Endothelial cell of umbilical vein (primary cell): ENCODE results near the gene PELI2. TPM values are rescaled to one million over a fixed set of nuclear protein-coding genes. Genes with fewer than 3 reads are reported as not detected.

Experiments
- BruUV-seq: library from RNA; stranded (reverse); fragments of 400-500 nt; replicated peaks from 2 replicates; lab custom pipeline; 2021; lab: Mats Ljungman, UMichigan
- CTCF ChIA-PET: fragments of 300-600, 350-600 bp; sonication (Branson Sonifier 250); formaldehyde crosslinking; loops from one replicate; lab custom pipeline; 2021; ENCODE audit warnings: antibody characterized with exemption, inconsistent platforms; lab: Charles Lee
- POLR2A ChIA-PET: fragments of 300-600, 350-600 bp; sonication (Branson Sonifier 250); formaldehyde crosslinking; loops from one replicate; lab custom pipeline; 2021; ENCODE audit warnings: antibody characterized with exemption, inconsistent platforms; lab: Charles Lee
- DNase-seq: peaks from one replicate; pipeline ENCODE4 v3.0.0-alpha.2; 2011; ENCODE audit warnings: low read depth, low spot score
- FAIRE-seq: peaks from 2 replicates; lab custom pipeline; 2011; peaks lifted over from hg19 to GRCh38; lab: Jason Lieb, UNC
- H2AFZ ChIP-seq: 2 replicates; pipeline ENCODE4 v1.6.0; 2012; ENCODE audit warnings: low read depth, low read length, control low read depth, inconsistent platforms
- H3K27ac ChIP-seq: 2 replicates; pipeline ENCODE4 v1.5.1; 2011; ENCODE audit warnings: low read depth, mild to moderate bottlenecking, control low read depth, low read length, moderate library complexity; ENCODE audit not compliant: insufficient read depth
- H3K27me3 ChIP-seq, 2 experiments: 2 replicates each; pipeline versions ENCODE4 v1.6.0 to v1.6.1; 2011; ENCODE audit warnings: low read length in 2 of 2, mixed read lengths in 1 of 2; ENCODE audit not compliant: control insufficient read depth in 2 of 2, insufficient read depth in 2 of 2
- H3K36me3 ChIP-seq, 2 experiments: 2 replicates in 1 of 2; 3 replicates in 1 of 2; pipeline ENCODE4 v1.5.1; 2011; ENCODE audit warnings: low read length in 2 of 2, mild to moderate bottlenecking in 1 of 2, moderate library complexity in 1 of 2; ENCODE audit not compliant: control insufficient read depth in 2 of 2, insufficient read depth in 2 of 2; ENCODE audit errors: extremely low read depth in 1 of 2
- H3K4me1 ChIP-seq: 3 replicates; pipeline ENCODE4 v1.5.1; 2011; ENCODE audit warnings: mild to moderate bottlenecking, low read length; ENCODE audit not compliant: control insufficient read depth, insufficient read depth; ENCODE audit errors: extremely low read depth
- H3K4me2 ChIP-seq: 2 replicates; pipeline ENCODE4 v1.6.1; 2011; ENCODE audit warnings: low read length, control low read depth, mixed read lengths; ENCODE audit not compliant: insufficient read depth
- H3K4me3 ChIP-seq, 3 experiments: fragments of 200-600 bp in 1 of 3; sonication (generic), shearing (Covaris generic) in 1 of 3; replicated peaks in 1 of 3; 2 replicates each; pipeline ENCODE4 v1.5.1; 2011 to 2016; ENCODE audit warnings: control low read depth in 3 of 3, low read length in 3 of 3, mild to moderate bottlenecking in 2 of 3, inconsistent platforms in 1 of 3, low read depth in 1 of 3, moderate library complexity in 1 of 3; ENCODE audit not compliant: insufficient read depth in 1 of 3
- H3K79me2 ChIP-seq: 2 replicates; pipeline ENCODE4 v1.6.0; 2012; ENCODE audit warnings: low read length, inconsistent platforms; ENCODE audit not compliant: control insufficient read depth, insufficient read depth
- H3K9ac ChIP-seq: replicated peaks from 2 replicates; pipeline ENCODE3; 2011; ENCODE audit warnings: low read length, control low read depth; ENCODE audit not compliant: insufficient read depth; ENCODE audit errors: extremely low read depth
- H3K9me1 ChIP-seq: replicated peaks from 3 replicates; pipeline ENCODE4 v1.6.0; 2011; ENCODE audit warnings: mild to moderate bottlenecking, low read length; ENCODE audit not compliant: control insufficient read depth, insufficient read depth; ENCODE audit errors: extremely low read depth
- H3K9me3 ChIP-seq: replicated peaks from 2 replicates; pipeline ENCODE4 v1.5.1; 2012; ENCODE audit warnings: low read length, inconsistent platforms; ENCODE audit not compliant: control insufficient read depth, insufficient read depth
- H4K20me1 ChIP-seq: replicated peaks from 2 replicates; pipeline ENCODE3; 2011; ENCODE audit warnings: mild to moderate bottlenecking, low read length; ENCODE audit not compliant: control insufficient read depth, insufficient read depth; ENCODE audit errors: extremely low read depth
- EZH2 ChIP-seq: IDR thresholded peaks from 2 replicates; pipeline ENCODE4 v1.6.1; 2012; ENCODE audit warnings: borderline replicate concordance, low read depth, mild to moderate bottlenecking, moderate library complexity, low read length, inconsistent platforms; ENCODE audit not compliant: severe bottlenecking
- FOS ChIP-seq: IDR thresholded peaks from 2 replicates; pipeline ENCODE4 v1.6.1; 2011; ENCODE audit warnings: mild to moderate bottlenecking, low read length, moderate library complexity, borderline replicate concordance; ENCODE audit not compliant: insufficient read depth
- GATA2 ChIP-seq: IDR thresholded peaks from 2 replicates; pipeline ENCODE4 v1.7.0; 2011; ENCODE audit warnings: low read depth, mild to moderate bottlenecking, moderate library complexity, mixed read lengths, low read length; ENCODE audit not compliant: insufficient read length, insufficient read depth
- JUN ChIP-seq: IDR thresholded peaks from 2 replicates; pipeline ENCODE4 v1.6.1; 2011; ENCODE audit warnings: borderline replicate concordance, low read depth; ENCODE audit not compliant: insufficient read length, insufficient read depth
- MYC ChIP-seq: IDR thresholded peaks from one replicate; pipeline ENCODE4 v1.6.1; 2011; ENCODE audit warnings: mild to moderate bottlenecking, low read depth, low read length
- POLR2A ChIP-seq: IDR thresholded peaks from 2 replicates; pipeline ENCODE4 v1.6.1; 2012; ENCODE audit warnings: low read depth, mild to moderate bottlenecking, control low read depth, low read length
- POLR2AphosphoS5 ChIP-seq: IDR thresholded peaks from 2 replicates; pipeline ENCODE4 v1.6.1; 2012; ENCODE audit warnings: low read depth, mild to moderate bottlenecking, control low read depth, low read length, moderate library complexity; ENCODE audit not compliant: insufficient read depth
- dilution Hi-C: fragments of 300-500 bp; cut with MboI; formaldehyde crosslinking; loops from one replicate; pipeline ENCODE4 v1.15.0; 2019; ENCODE audit warnings: low sequenced_read_pairs; ENCODE audit not compliant: extremely low pct_ligation_motif_present
- intact Hi-C: fragments of 100-400 bp; cut with micrococcal nuclease; formaldehyde crosslinking; loops from one replicate; pipeline ENCODE4 v1.10.0; 2022
- polyA plus RNA-seq, 4 experiments: library from polyadenylated mRNA; depleted of rRNA in 3 of 4; stranded (reverse) in 3 of 4; unstranded in 1 of 4; fragments of >200 nt; gene quantifications; 2 replicates each; pipeline versions ENCODE4 v1.2.1 to v1.2.3, GENCODE V29; 2011 to 2012; ENCODE audit warnings: missing spikeins in 1 of 4
- total RNA-seq: library from RNA; stranded (reverse); gene quantifications from 2 replicates; pipeline ENCODE4 v1.2.3, GENCODE V29; 2021
- TF ChIP-seq, protein P1 (sequence below), 2 donors: IDR thresholded peaks; 1 replicate in 1 of 2; 2 replicates in 1 of 2; pipeline ENCODE4 v1.5.1; 2011; ENCODE audit warnings: low read length in 2 of 2, mild to moderate bottlenecking in 2 of 2, moderate library complexity in 2 of 2, control low read depth in 1 of 2, inconsistent platforms in 1 of 2, low read depth in 1 of 2; ENCODE audit not compliant: insufficient read depth in 1 of 2; ENCODE audit errors: extremely low read depth in 1 of 2
- TF ChIP-seq, protein P2 (sequence below): IDR thresholded peaks from 2 replicates; pipeline ENCODE4 v1.6.1; 2011; ENCODE audit not compliant: insufficient read depth, insufficient read length

The PELI2 gene
- total and polyA plus RNA-seq, 2 donors (not counting 3 experiments of a cell fraction or from before 2014, with no cell fraction given), result 11.5 to 13.0 TPM

DNA sequence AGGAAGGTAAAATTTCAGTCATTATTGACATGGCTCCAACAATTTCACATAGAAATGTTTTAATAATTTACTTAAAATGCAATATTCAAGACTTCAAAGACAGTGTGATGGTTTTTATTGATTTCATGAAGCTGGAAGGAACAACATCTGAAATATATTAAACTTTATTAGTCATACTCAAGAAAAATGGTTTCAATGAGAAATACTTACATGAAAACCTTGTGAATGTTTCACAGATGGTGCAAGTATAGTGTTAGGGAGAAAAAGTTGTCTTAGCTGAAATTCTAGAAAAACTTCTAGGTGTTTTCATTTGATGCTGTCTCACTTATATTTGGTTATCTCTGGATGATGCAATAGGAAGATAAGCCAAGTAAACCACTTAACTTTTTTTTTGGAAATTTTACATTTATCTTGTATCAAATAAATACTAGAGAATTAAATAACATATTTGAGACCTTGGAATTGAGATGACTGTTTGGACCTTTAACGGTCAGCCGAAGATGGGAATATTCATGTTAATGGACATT is 65.5 kb downstream of the PELI2 start:
- TF ChIP-seq FOS (no peak), POLR2A (no peak), POLR2AphosphoS5 (no peak), JUN (no peak), EZH2 (no peak), GATA2 (no peak), MYC (no peak)
- TF ChIP-seq, protein P1, sequence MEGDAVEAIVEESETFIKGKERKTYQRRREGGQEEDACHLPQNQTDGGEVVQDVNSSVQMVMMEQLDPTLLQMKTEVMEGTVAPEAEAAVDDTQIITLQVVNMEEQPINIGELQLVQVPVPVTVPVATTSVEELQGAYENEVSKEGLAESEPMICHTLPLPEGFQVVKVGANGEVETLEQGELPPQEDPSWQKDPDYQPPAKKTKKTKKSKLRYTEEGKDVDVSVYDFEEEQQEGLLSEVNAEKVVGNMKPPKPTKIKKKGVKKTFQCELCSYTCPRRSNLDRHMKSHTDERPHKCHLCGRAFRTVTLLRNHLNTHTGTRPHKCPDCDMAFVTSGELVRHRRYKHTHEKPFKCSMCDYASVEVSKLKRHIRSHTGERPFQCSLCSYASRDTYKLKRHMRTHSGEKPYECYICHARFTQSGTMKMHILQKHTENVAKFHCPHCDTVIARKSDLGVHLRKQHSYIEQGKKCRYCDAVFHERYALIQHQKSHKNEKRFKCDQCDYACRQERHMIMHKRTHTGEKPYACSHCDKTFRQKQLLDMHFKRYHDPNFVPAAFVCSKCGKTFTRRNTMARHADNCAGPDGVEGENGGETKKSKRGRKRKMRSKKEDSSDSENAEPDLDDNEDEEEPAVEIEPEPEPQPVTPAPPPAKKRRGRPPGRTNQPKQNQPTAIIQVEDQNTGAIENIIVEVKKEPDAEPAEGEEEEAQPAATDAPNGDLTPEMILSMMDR (IDR thresholded peaks at IDR 0.05; ENCODE audit: extremely low read depth in 1 of 2, insufficient read depth in 1 of 2, low read depth in 1 of 2, low read length in 2 of 2), result no peak
- TF ChIP-seq, protein P2, sequence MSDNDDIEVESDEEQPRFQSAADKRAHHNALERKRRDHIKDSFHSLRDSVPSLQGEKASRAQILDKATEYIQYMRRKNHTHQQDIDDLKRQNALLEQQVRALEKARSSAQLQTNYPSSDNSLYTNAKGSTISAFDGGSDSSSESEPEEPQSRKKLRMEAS, result no peak
- Histone ChIP-seq H3K4me3 (no peak overlapping the region), H3K9ac (no peak overlapping the region), H4K20me1 (no peaks in the 10 kb centered on the region), H3K36me3 (no peaks in the 10 kb centered on the region), H3K4me2 (no peak overlapping the region), H3K27me3 (no peaks in the 10 kb centered on the region), H3K27ac (no peak overlapping the region), H3K9me1 (no peaks in the 10 kb centered on the region), H3K4me1 (no peaks in the 10 kb centered on the region), H3K79me2 (no peaks in the 10 kb centered on the region), H3K9me3 (no peaks in the 10 kb centered on the region), H2AFZ (no peak overlapping the region)
- no peak for FAIRE-seq
- intact Hi-C loops (no loop called here), dilution Hi-C loops (no loop called here)
- DNase-seq, result no peak
- BruUV-seq, result no TSS peak
- POLR2A ChIA-PET, result no interaction called here
- CTCF ChIA-PET, result no interaction called here
